GM21367 (cell line): ENCODE data around the gene IL3RA.
A peak's percentile ranks its signal among the peaks of the same experiment; 100 is the strongest.
"Not testable (repeated sequence)": the region's sequence is repeated elsewhere in the genome, so short reads cannot be mapped to it uniquely, and the experiment has no call there.

Source experiments
- ATAC-seq: cut with Tn5 transposase; IDR thresholded peaks from one replicate; pipeline ENCODE4 v1.9.1; 2021; ENCODE audit not compliant: unreplicated experiment

IL3RA gene

GRCh38 chrX:1336331-1336943 lies at the start of gene IL3RA:
IL3RA (plus strand) TSS chrX:1336785; CDS start chrX:1341766, 4,981 bp downstream.
- ATAC-seq = peak; percentile 58

- no peak for ATAC-seq
These were observed 47.0 kb upstream of the IL3RA start for GRCh38 chrX:1289535-1289934.

DNA sequence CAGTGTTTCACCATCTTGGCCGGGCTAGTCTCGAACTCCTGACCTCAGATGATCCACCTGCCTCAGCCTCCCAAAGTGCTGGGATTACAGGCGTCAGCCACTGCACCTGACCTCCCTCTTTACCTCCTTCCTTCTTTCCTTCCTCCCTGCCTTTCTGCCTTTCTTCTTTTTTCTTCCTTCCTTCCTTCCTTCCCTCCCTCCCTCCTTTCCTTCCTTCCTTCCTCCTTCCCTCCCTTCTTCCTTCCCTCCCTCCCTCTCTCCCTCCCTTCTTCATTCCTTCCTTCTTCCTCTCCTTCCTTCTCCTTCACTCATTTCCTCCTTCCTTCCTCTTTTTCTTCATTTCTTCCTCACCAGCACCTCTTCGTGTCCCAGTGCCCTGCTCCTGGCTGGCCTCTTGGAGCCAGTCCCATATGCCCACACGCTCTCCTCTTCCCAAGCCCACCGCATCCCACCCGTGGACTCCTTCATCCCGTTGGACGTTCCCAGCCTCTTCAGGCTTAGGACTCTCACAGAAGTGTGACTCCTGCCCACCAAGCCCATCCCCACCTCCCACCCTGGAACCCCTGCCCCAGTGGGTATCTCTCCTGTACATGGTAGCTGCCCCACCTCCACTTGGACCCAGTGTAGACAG lies 45.4 kb upstream of the IL3RA start:
- ATAC-seq = no peak

GRCh38 chrX:1292575-1293290 lies 43.9 kb upstream of the IL3RA start:
- ATAC-seq = no peak

DNA sequence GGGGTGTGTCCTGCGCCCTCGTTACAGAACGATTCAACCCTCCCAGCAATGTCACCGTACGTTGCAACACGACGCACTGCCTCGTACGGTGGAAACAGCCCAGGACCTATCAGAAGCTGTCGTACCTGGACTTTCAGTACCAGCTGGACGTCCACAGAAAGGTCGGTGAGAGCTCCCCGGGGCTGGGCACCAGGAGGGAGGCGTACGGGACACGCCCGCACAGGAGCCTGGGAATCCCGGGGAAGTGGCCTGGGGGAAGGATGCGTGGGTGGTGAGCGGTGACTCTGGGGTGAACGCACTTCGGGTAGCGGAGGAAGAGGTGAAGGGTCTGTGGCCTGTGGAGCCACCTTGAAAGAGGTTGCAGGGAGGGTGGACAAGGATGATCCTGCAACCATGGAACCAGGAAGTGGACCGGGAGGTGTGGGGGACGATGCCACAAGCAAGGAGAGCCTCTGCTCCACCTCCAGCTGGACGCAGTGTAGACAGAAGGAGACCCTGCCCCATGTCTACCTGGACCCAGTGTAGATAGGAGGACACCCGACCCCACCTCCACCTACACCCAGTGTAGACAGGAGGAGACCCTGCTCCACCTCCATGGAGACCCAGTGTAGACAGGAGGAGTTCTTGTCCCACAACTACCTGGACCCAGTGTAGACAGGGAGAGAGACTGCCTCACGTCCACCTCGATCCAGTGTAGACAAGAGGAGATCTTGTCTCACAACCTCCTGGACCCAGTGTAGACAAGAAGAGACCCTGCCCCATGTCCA lies 42.1 kb upstream of the IL3RA start:
- no peak for ATAC-seq

DNA sequence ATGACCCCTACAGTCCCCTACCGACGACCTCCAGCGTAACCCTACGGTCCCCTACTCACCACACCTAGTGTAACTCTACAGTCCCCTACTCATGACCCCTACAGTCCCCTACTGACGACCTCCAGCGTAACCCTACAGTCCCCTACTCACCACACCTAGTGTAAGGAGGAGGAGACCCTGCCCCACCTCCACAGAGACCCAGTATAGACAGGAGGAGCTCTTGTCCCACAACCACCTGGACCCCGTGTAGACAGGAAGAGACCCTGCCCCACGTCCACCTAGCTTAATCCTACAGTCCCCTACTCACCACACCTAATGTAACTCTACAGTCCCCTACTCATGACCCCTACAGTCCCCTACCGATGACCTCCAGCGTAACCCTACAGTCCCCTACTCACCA lies 41.0 kb upstream of the IL3RA start:
- ATAC-seq = no peak

DNA sequence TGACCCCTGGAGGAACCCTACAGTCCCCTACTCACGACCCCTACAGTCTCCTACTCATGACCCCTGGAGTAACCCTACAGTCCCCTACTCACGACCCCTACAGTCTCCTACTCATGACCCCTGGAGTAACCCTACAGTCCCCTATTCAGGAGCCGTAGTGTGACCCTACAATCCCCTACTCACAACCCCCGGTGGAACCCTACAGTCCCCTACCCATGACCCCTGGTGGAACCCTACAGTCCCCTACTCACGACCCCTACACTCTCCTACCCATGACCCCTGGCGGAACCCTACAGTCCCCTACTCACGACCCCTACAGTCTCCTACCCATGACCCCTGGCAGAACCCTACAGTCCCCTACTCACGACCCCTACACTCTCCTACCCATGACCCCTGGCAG lies 39.0 kb upstream of the IL3RA start:
- ATAC-seq = not testable (repeated sequence)

- no peak for ATAC-seq
These were observed 36.1 kb upstream of the IL3RA start for GRCh38 chrX:1300449-1300848.

GRCh38 chrX:1305411-1305810 lies 31.2 kb upstream of the IL3RA start:
- no peak for ATAC-seq

- ATAC-seq = no peak
These were observed 29.5 kb upstream of the IL3RA start for GRCh38 chrX:1306909-1307625.

GRCh38 chrX:1307626-1308340 lies 28.8 kb upstream of the IL3RA start:
- no peak for ATAC-seq

- ATAC-seq = no peak
These were observed 28.1 kb upstream of the IL3RA start for GRCh38 chrX:1308476-1308875.

DNA sequence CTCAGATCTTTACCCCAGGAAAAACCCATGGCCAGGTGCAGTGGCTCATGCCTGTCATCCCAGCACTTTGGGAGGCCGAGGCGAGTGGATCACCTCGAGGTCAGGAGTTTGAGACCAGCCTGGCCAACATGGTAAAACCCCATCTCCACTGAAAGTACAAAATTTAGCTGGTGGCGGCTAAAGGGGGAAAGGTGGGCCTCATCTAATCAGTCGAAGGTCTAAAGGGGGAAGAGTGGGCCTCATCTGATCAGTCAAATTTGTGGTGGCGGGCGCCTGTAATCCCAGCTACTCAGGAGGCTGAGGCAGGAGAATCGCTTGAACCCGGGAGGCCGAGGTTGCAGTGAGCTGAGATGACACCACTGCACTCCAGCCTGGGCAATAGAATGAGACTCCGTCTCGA lies 27.7 kb upstream of the IL3RA start:
- ATAC-seq = not testable (repeated sequence)

DNA sequence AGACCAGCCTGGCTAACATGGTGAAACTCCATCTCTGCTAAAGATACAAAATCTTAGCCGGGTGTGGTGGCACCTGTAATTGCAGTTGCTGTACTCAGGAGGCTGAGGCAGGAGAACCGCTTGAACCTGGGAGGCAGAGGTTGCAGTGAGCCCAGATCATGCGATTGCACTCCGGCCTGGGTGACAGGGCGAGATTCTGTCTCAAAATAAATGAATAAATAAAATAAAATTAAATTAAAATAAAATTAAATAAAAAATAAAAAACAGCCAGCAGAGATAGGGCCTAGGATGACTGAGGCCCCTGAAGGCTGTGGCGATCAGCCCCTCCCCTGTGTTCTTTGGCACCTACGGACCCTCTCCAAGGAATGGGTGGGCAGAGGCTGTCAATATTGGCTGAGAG lies 22.8 kb upstream of the IL3RA start:
- ATAC-seq = no peak

- no peak for ATAC-seq
These were observed 20.1 kb upstream of the IL3RA start for GRCh38 chrX:1316527-1316926.

DNA sequence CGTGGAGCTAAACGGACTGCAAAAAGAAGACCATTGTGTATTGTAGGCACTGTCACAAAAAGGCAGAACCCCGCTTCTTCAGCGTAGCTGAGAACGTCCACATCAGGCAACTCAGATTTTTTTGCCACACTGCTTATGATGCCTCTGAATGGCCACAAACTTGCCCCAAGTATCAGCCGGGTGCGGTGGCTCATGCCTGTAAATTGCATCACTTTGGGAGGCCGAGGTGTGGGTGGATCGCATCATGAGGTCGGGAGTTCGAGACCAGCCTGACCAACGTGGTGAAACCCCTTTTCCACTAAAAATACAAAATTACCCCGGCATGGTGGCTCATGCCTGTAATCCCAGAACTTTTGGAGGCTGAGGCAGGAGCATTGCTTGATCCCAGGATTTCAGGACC lies 14.9 kb upstream of the IL3RA start:
- ATAC-seq = no peak

- ATAC-seq = no peak
These were observed 14.2 kb upstream of the IL3RA start for GRCh38 chrX:1322393-1322792.

- ATAC-seq = peak; percentile 83
These were observed 13.3 kb upstream of the IL3RA start for GRCh38 chrX:1323315-1323714.

- no peak for ATAC-seq
These were observed 11.0 kb upstream of the IL3RA start for GRCh38 chrX:1325515-1326116.
